ENCODE measurements around the gene TRIM17. TPM values are rescaled to one million over a fixed set of nuclear protein-coding genes. Genes with fewer than 3 reads are reported as not detected.
A peak's percentile ranks its signal among the peaks of the same experiment; 100 is the strongest.

TRIM17 gene
- total RNA-seq, 1 experiment from 2014 or later, result not detected

DNA sequence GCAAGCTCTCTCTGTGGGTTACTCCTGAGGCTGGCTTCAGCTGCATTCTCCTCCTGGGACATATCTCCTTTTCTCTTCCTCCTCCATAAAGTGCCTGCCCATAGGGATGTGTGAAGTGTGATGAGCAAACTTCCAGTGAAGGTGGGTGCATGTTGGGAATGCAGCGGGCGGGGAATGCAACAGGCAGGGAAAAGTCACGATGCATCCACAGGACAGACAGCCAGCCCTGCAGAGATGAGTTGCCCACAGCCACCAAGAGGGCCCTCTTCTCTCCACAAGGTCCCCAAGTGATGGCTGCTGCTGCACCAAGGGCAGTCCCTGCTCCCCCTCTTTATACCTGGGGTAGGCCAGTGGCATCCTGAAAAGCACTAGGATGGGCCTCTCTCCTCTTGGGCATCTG, 37.0 kb upstream of the TRIM17 start (continued):
- TF ChIP-seq, protein P1, sequence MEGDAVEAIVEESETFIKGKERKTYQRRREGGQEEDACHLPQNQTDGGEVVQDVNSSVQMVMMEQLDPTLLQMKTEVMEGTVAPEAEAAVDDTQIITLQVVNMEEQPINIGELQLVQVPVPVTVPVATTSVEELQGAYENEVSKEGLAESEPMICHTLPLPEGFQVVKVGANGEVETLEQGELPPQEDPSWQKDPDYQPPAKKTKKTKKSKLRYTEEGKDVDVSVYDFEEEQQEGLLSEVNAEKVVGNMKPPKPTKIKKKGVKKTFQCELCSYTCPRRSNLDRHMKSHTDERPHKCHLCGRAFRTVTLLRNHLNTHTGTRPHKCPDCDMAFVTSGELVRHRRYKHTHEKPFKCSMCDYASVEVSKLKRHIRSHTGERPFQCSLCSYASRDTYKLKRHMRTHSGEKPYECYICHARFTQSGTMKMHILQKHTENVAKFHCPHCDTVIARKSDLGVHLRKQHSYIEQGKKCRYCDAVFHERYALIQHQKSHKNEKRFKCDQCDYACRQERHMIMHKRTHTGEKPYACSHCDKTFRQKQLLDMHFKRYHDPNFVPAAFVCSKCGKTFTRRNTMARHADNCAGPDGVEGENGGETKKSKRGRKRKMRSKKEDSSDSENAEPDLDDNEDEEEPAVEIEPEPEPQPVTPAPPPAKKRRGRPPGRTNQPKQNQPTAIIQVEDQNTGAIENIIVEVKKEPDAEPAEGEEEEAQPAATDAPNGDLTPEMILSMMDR (IDR thresholded peaks at IDR 0.05 in 2 of 3, conservative IDR thresholded peaks at IDR 0.05 in 1 of 3; ENCODE audit: borderline replicate concordance in 1 of 3, insufficient read depth in 1 of 3, low read depth in 2 of 3, low read length in 2 of 3), result no peak

GRCh38 chr1:228453022-228453560, 36.4 kb upstream of the TRIM17 start:
- no peak overlapping the region for H3K27ac ChIP-seq (ENCODE audit: low read depth, low read length)
- intact Hi-C loops (cut with micrococcal nuclease), result loop anchor here (10.0 kb wide), 1 partner anchor 458 kb away; no protein-coding TSS in a partner anchor
- H3K4me1 ChIP-seq (ENCODE audit: control insufficient read depth in 1 of 2, insufficient read depth in 2 of 2, low read length in 2 of 2), result peaks cover 5 to 27% of the 10 kb centered on the region in 2 experiments; a peak in 3 of 4 replicates
- no peaks in the 10 kb centered on the region for H3K9me2 ChIP-seq (ENCODE audit: insufficient read depth)
- H3K9ac ChIP-seq (ENCODE audit: low read length), result no peak overlapping the region
- H4K20me1 ChIP-seq (ENCODE audit: insufficient read depth), result no peaks in the 10 kb centered on the region
- no peaks in the 10 kb centered on the region for H3K27me3 ChIP-seq (ENCODE audit: insufficient read depth, low read length)
- BruUV-seq (replicated peaks), result no TSS peak
- no peak for ATAC-seq
- POLR2A ChIA-PET, result no interaction called here
- H3K36me3 ChIP-seq (ENCODE audit: control insufficient read depth in 1 of 2, insufficient read depth in 2 of 2, low read length in 2 of 2), result no peaks in the 10 kb centered on the region
- H3K79me2 ChIP-seq (ENCODE audit: insufficient read depth, low read length), result peaks cover 23% of the 10 kb centered on the region
- no peak for TF ChIP-seq ZFX (IDR thresholded peaks at IDR 0.05)
- no peak for TF ChIP-seq SIN3A (IDR thresholded peaks at IDR 0.05; ENCODE audit: low read depth)
- no peak for TF ChIP-seq ELF1 (IDR thresholded peaks at IDR 0.05; ENCODE audit: borderline replicate concordance, low read depth)
- TF ChIP-seq SP1 (IDR thresholded peaks at IDR 0.05; ENCODE audit: low read depth), result no peak
- no peak for TF ChIP-seq YY1 (IDR thresholded peaks at IDR 0.05; ENCODE audit: extremely low read depth, insufficient replicate concordance, low read depth, low read length)
- TF ChIP-seq POLR2A (IDR thresholded peaks at IDR 0.05; ENCODE audit: borderline replicate concordance, extremely low read depth, insufficient read depth, insufficient read length), result no peak
- no peak for TF ChIP-seq TCF7L2 (IDR thresholded peaks at IDR 0.05; ENCODE audit: borderline replicate concordance, extremely low read depth, insufficient read depth, insufficient read length)
- no peak overlapping the region for H3K4me3 ChIP-seq (replicated peaks in 1 of 2; ENCODE audit: low read depth in 1 of 2, low read length in 2 of 2)
- no peaks in the 10 kb centered on the region for H3K9me3 ChIP-seq (ENCODE audit: control insufficient read depth in 1 of 2, insufficient read depth in 1 of 2, low read depth in 1 of 2, low read length in 2 of 2)
- peak overlapping the region; percentile 23; the same call in 1 of the 2 replicates for H3K4me2 ChIP-seq (ENCODE audit: low read length)
- DNase-seq (ENCODE audit: low read depth, low spot score), result no peak
- RAD21 ChIA-PET (ENCODE audit: low non-redundant PET in 1 of 2, low total read pairs in 2 of 2, uncharacterized antibody in 2 of 2, unreplicated experiment in 2 of 2), result no interaction called here
- no peak overlapping the region for H2AFZ ChIP-seq (ENCODE audit: low read depth, low read length, poor library complexity, severe bottlenecking)
- CTCF ChIA-PET, result no interaction called here

Measured in HCT116 (cell line).